Measurements from ENCODE around the gene C14orf93.

Gene C14orf93

GRCh38 chr14:23043145-23043544, 33.2 kb upstream of the C14orf93 start:
- TF ChIP-seq TAF1 (IDR thresholded peaks at IDR 0.05; ENCODE audit: borderline replicate concordance, insufficient read depth, low read length) (no peak), FOXP2 (optimal IDR thresholded peaks at IDR 0.05; ENCODE audit: borderline replicate concordance, extremely low read depth, extremely low read length, insufficient read depth) (no peak), SIN3A (IDR thresholded peaks at IDR 0.05; ENCODE audit: borderline replicate concordance, insufficient read depth, low read length) (no peak), POLR2AphosphoS5 (IDR thresholded peaks at IDR 0.05; ENCODE audit: low read depth, low read length) (no peak)
- TF ChIP-seq, protein P1, sequence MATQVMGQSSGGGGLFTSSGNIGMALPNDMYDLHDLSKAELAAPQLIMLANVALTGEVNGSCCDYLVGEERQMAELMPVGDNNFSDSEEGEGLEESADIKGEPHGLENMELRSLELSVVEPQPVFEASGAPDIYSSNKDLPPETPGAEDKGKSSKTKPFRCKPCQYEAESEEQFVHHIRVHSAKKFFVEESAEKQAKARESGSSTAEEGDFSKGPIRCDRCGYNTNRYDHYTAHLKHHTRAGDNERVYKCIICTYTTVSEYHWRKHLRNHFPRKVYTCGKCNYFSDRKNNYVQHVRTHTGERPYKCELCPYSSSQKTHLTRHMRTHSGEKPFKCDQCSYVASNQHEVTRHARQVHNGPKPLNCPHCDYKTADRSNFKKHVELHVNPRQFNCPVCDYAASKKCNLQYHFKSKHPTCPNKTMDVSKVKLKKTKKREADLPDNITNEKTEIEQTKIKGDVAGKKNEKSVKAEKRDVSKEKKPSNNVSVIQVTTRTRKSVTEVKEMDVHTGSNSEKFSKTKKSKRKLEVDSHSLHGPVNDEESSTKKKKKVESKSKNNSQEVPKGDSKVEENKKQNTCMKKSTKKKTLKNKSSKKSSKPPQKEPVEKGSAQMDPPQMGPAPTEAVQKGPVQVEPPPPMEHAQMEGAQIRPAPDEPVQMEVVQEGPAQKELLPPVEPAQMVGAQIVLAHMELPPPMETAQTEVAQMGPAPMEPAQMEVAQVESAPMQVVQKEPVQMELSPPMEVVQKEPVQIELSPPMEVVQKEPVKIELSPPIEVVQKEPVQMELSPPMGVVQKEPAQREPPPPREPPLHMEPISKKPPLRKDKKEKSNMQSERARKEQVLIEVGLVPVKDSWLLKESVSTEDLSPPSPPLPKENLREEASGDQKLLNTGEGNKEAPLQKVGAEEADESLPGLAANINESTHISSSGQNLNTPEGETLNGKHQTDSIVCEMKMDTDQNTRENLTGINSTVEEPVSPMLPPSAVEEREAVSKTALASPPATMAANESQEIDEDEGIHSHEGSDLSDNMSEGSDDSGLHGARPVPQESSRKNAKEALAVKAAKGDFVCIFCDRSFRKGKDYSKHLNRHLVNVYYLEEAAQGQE (IDR thresholded peaks at IDR 0.05; ENCODE audit: insufficient read depth in 1 of 2, low read depth in 2 of 2, low read length in 2 of 2), result no peak

- TF ChIP-seq TAF1 (IDR thresholded peaks at IDR 0.05; ENCODE audit: borderline replicate concordance, insufficient read depth, low read length), result no peak
- no peak for TF ChIP-seq POLR2AphosphoS5 (IDR thresholded peaks at IDR 0.05; ENCODE audit: low read depth, low read length)
- TF ChIP-seq SIN3A (IDR thresholded peaks at IDR 0.05; ENCODE audit: borderline replicate concordance, insufficient read depth, low read length), result no peak
- no peak for TF ChIP-seq FOXP2 (optimal IDR thresholded peaks at IDR 0.05; ENCODE audit: borderline replicate concordance, extremely low read depth, extremely low read length, insufficient read depth)
- TF ChIP-seq, protein P1 (IDR thresholded peaks at IDR 0.05; ENCODE audit: insufficient read depth in 1 of 2, low read depth in 2 of 2, low read length in 2 of 2), result no peak
Measured at GRCh38 chr14:23042162-23042965, 32.4 kb upstream of the C14orf93 start, which contains the start of gene PSMB11. Gene PSMB11, plus strand, starts transcription at chr14:23042212. Its CDS starts 14 bp downstream, at chr14:23042226.

GRCh38 chr14:23041729-23042128, 31.8 kb upstream of the C14orf93 start:
- TF ChIP-seq FOXP2 (optimal IDR thresholded peaks at IDR 0.05; ENCODE audit: borderline replicate concordance, extremely low read depth, extremely low read length, insufficient read depth), result no peak
- TF ChIP-seq, protein P1 (IDR thresholded peaks at IDR 0.05; ENCODE audit: insufficient read depth in 1 of 2, low read depth in 2 of 2, low read length in 2 of 2), result no peak
- no peak for TF ChIP-seq TAF1 (IDR thresholded peaks at IDR 0.05; ENCODE audit: borderline replicate concordance, insufficient read depth, low read length)

DNA sequence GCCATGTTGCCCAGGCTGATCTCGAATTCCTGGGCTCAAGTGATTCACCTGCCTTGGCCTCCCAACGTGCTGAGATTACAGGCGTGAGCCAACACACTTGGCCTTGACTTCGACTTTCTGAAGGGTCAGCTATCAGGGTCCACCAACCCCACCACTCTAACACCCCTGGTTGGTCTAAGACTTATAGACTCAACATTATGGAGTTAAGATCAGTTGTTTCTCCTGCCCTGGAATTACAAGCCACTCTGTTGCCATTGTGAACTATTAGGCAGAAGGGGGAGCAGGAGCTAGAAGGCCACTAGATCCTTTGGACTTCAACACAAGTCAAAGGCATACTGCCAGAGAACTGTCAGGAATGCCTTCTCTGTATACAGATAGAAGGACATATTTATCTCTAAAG, 30.2 kb upstream of the C14orf93 start:
- TF ChIP-seq SIN3A (IDR thresholded peaks at IDR 0.05; ENCODE audit: borderline replicate concordance, insufficient read depth, low read length) (no peak), POLR2AphosphoS5 (IDR thresholded peaks at IDR 0.05; ENCODE audit: low read depth, low read length) (no peak)

GRCh38 chr14:23035303-23036144, 25.6 kb upstream of the C14orf93 start:
- TF ChIP-seq, protein P1 (IDR thresholded peaks at IDR 0.05; ENCODE audit: insufficient read depth in 1 of 2, low read depth in 2 of 2, low read length in 2 of 2), result no peak
- TF ChIP-seq TAF1 (IDR thresholded peaks at IDR 0.05; ENCODE audit: borderline replicate concordance, insufficient read depth, low read length) (no peak), POLR2AphosphoS5 (IDR thresholded peaks at IDR 0.05; ENCODE audit: low read depth, low read length) (no peak)

Data from PFSK-1 (cell line).